Left colon (tissue), 2 donors: Measurements from ENCODE around the gene IGF1R. TPM values are rescaled to one million over a fixed set of nuclear protein-coding genes. Genes with fewer than 3 reads are reported as not detected.
A peak's percentile ranks its signal among the peaks of the same experiment; 100 is the strongest.

Experiments used
- ATAC-seq: fragments of 200-7000 bp; cut with Tn5 transposase; one replicate; pipeline ENCODE4 v1.9.1; 2020; ENCODE audit warnings: mild to moderate bottlenecking, moderate library complexity
- DNase-seq, 2 donors: peaks; one replicate each; pipeline ENCODE4 v3.0.0-alpha.2; 2020
- intact Hi-C, 2 donors: fragments of 100-400 bp; cut with DNase I in 1 of 2; cut with micrococcal nuclease in 1 of 2; formaldehyde crosslinking; loops; one replicate each; pipeline versions ENCODE4 v1.11.2 to v1.14.0; 2022; cut with DNase I, micrococcal nuclease
- total RNA-seq, 2 donors: library from RNA; stranded (reverse); fragmentation: NEBNext Ultra II Directional; extraction: Animal tissue kit (Norgen Biotek cat#: 25700); gene quantifications; one replicate each; pipeline ENCODE4 v1.2.1, GENCODE V29; 2021
- donor health status: DM: no; HTN: no; CAD: no.
- donor health status: DM: yes; HTN: yes; CAD: no.

IGF1R gene
- total RNA-seq, 2 donors from 2014 or later: 40.2 to 42.0 TPM

GRCh38 chr15:98778263-98778959 lies 130.1 kb downstream of the IGF1R start:
- DNase-seq (no peak), ATAC-seq (no peak)
- intact Hi-C loops: loop anchor here in 1 of 2 donors (10.0 kb wide), 3 partner anchors 124 to 254 kb away; no protein-coding TSS in a partner anchor

- ATAC-seq (no peak), DNase-seq (no peak)
- intact Hi-C loops: loop anchor here in 1 of 2 donors (10.0 kb wide), 3 partner anchors 124 to 254 kb away; no protein-coding TSS in a partner anchor
Measured at GRCh38 chr15:98778960-98779359, 130.6 kb downstream of the IGF1R start.

- intact Hi-C loops: loop anchor here in 1 of 2 donors (10.0 kb wide), 3 partner anchors 125 to 255 kb away; no protein-coding TSS in a partner anchor
- peak; percentile 77 to 90 for DNase-seq
- ATAC-seq: peak; percentile 96
Measured at GRCh38 chr15:98779463-98780071, 131.2 kb downstream of the IGF1R start.

GRCh38 chr15:98781838-98782237 lies 133.5 kb downstream of the IGF1R start:
- DNase-seq (no peak), ATAC-seq (no peak)
- intact Hi-C loops: no loop called here

GRCh38 chr15:98782801-98783200 lies 134.5 kb downstream of the IGF1R start:
- ATAC-seq (no peak), DNase-seq (no peak)
- intact Hi-C loops: no loop called here

GRCh38 chr15:98785431-98785806 lies 137.1 kb downstream of the IGF1R start:
- peak; percentile 28 for ATAC-seq
- intact Hi-C loops: no loop called here
- no peak for DNase-seq

- intact Hi-C loops: no loop called here
- peak; percentile 58 to 81 for DNase-seq
Measured at GRCh38 chr15:98785807-98786621, 137.7 kb downstream of the IGF1R start.

GRCh38 chr15:98786717-98787116 lies 138.4 kb downstream of the IGF1R start:
- ATAC-seq (no peak), DNase-seq (no peak)
- intact Hi-C loops: no loop called here

More at GRCh38 chr15:98785807-98786621, 137.7 kb downstream of the IGF1R start:
- peak; percentile 77 for ATAC-seq

GRCh38 chr15:98787194-98787593 lies 138.9 kb downstream of the IGF1R start:
- intact Hi-C loops: no loop called here
- ATAC-seq (no peak), DNase-seq (no peak)

- DNase-seq (peak; percentile 42 to 60), ATAC-seq (peak; percentile 47)
- intact Hi-C loops: no loop called here
Measured at GRCh38 chr15:98787936-98788757, 139.8 kb downstream of the IGF1R start.

- intact Hi-C loops: no loop called here
- DNase-seq: no peak
- peak; percentile 36 for ATAC-seq
Measured at GRCh38 chr15:98789020-98789419, 140.7 kb downstream of the IGF1R start.

- intact Hi-C loops: loop anchor here in 1 of 2 donors (10.0 kb wide), 1 partner anchor 285 kb away; no protein-coding TSS in a partner anchor
- DNase-seq (no peak), ATAC-seq (no peak)
Measured at GRCh38 chr15:98790270-98790669, 141.9 kb downstream of the IGF1R start.

GRCh38 chr15:98791046-98791701 lies 142.8 kb downstream of the IGF1R start:
- DNase-seq (no peak), ATAC-seq (no peak)
- intact Hi-C loops: loop anchor here in 1 of 2 donors (10.0 kb wide), 1 partner anchor 284 kb away; no protein-coding TSS in a partner anchor

- DNase-seq (no peak), ATAC-seq (no peak)
- intact Hi-C loops: loop anchor here in 1 of 2 donors (10.0 kb wide), 1 partner anchor 283 kb away; no protein-coding TSS in a partner anchor
Measured at GRCh38 chr15:98792117-98792516, 143.8 kb downstream of the IGF1R start.

GRCh38 chr15:98794211-98794610 lies 145.9 kb downstream of the IGF1R start:
- no peak for DNase-seq
- intact Hi-C loops: loop anchor here in 1 of 2 donors (10.0 kb wide), 1 partner anchor 281 kb away; no protein-coding TSS in a partner anchor
- no peak for ATAC-seq

GRCh38 chr15:98794748-98795147 lies 146.4 kb downstream of the IGF1R start:
- DNase-seq (no peak), ATAC-seq (peak; percentile 51)
- intact Hi-C loops: loop anchor here in 1 of 2 donors (10.0 kb wide), 1 partner anchor 280 kb away; no protein-coding TSS in a partner anchor

- ATAC-seq (no peak), DNase-seq (no peak)
- intact Hi-C loops: loop anchor here in 1 of 2 donors (10.0 kb wide), 1 partner anchor 279 kb away; no protein-coding TSS in a partner anchor
Measured at GRCh38 chr15:98795980-98796379, 147.6 kb downstream of the IGF1R start.
